HG02623 (cell line): ENCODE data around the gene LSAMP.
"Not testable (repeated sequence)": the region's sequence is repeated elsewhere in the genome, so short reads cannot be mapped to it uniquely, and the experiment has no call there.

Experiments
- ATAC-seq: cut with Tn5 transposase; IDR thresholded peaks from one replicate; pipeline ENCODE4 v1.9.1; 2021; ENCODE audit warnings: moderate library complexity; ENCODE audit not compliant: unreplicated experiment

LSAMP gene

GRCh38 chr3:115859002-115859807, 586.1 kb downstream of the LSAMP start:
- no peak for ATAC-seq

GRCh38 chr3:115857518-115858136, 587.7 kb downstream of the LSAMP start:
- no peak for ATAC-seq

GRCh38 chr3:115855911-115856310, 589.4 kb downstream of the LSAMP start:
- ATAC-seq, result no peak

GRCh38 chr3:115853104-115853503, 592.2 kb downstream of the LSAMP start:
- ATAC-seq, result no peak

- ATAC-seq, result no peak
Observed at GRCh38 chr3:115852278-115852677, 593.0 kb downstream of the LSAMP start.

GRCh38 chr3:115851571-115851970, 593.7 kb downstream of the LSAMP start:
- no peak for ATAC-seq

GRCh38 chr3:115848641-115849040, 596.6 kb downstream of the LSAMP start:
- ATAC-seq, result no peak

GRCh38 chr3:115845986-115846385, 599.3 kb downstream of the LSAMP start:
- no peak for ATAC-seq

- not testable (repeated sequence) for ATAC-seq
Observed at GRCh38 chr3:115844729-115845128, 600.6 kb downstream of the LSAMP start.

GRCh38 chr3:115843206-115843605, 602.1 kb downstream of the LSAMP start:
- ATAC-seq, result no peak

- no peak for ATAC-seq
Observed at GRCh38 chr3:115839246-115839645, 606.0 kb downstream of the LSAMP start.

GRCh38 chr3:115838786-115839185, 606.5 kb downstream of the LSAMP start:
- ATAC-seq, result no peak

GRCh38 chr3:115836944-115837343, 608.3 kb downstream of the LSAMP start:
- no peak for ATAC-seq

- no peak for ATAC-seq
Observed at GRCh38 chr3:115835946-115836345, 609.3 kb downstream of the LSAMP start.

GRCh38 chr3:115834068-115834467, 611.2 kb downstream of the LSAMP start:
- no peak for ATAC-seq

- ATAC-seq, result no peak
Observed at GRCh38 chr3:115833074-115833473, 612.2 kb downstream of the LSAMP start.

GRCh38 chr3:115832265-115832664, 613.0 kb downstream of the LSAMP start:
- no peak for ATAC-seq

GRCh38 chr3:115831864-115832263, 613.4 kb downstream of the LSAMP start:
- no peak for ATAC-seq

- no peak for ATAC-seq
Observed at GRCh38 chr3:115830764-115831395, 614.4 kb downstream of the LSAMP start.

GRCh38 chr3:115828401-115828800, 616.9 kb downstream of the LSAMP start:
- no peak for ATAC-seq

- ATAC-seq, result no peak
Observed at GRCh38 chr3:115827495-115827894, 617.8 kb downstream of the LSAMP start.

- no peak for ATAC-seq
Observed at GRCh38 chr3:115825046-115825445, 620.2 kb downstream of the LSAMP start.
